OCI-LY7 (cell line): ENCODE data around the gene CNP. TPM values are rescaled to one million over a fixed set of nuclear protein-coding genes. Genes with fewer than 3 reads are reported as not detected.

Experiments used
- BruUV-seq: library from RNA; stranded (reverse); fragments of 400-500 nt; replicated peaks from 2 replicates; lab custom pipeline; 2021; lab: Mats Ljungman, UMichigan
- CTCF ChIA-PET: fragments of 300-600 bp; sonication (Branson Sonifier 250); formaldehyde crosslinking; loops from one replicate; lab custom pipeline; 2022; ENCODE audit warnings: antibody characterized with exemption; ENCODE audit not compliant: unreplicated experiment; lab: Charles Lee
- POLR2A ChIA-PET: fragments of 300-600 bp; sonication (Branson Sonifier 250); formaldehyde crosslinking; loops from one replicate; lab custom pipeline; 2022; ENCODE audit warnings: antibody characterized with exemption; lab: Charles Lee
- DNase-seq: peaks from one replicate; pipeline ENCODE4 v3.0.0-alpha.2; 2015; ENCODE audit warnings: low spot score
- H2AFZ ChIP-seq: fragments of 200-600 bp; sonication (generic), shearing (Covaris generic); 2 replicates; pipeline ENCODE4 v1.6.1; 2014; ENCODE audit warnings: mild to moderate bottlenecking, antibody characterized with exemption, low read length, moderate library complexity
- H3K27ac ChIP-seq: fragments of 200-600 bp; sonication (generic); 2 replicates; pipeline ENCODE4 v1.5.1; 2014; ENCODE audit warnings: mixed run types, low read depth, mild to moderate bottlenecking, moderate library complexity, low read length, inconsistent platforms; ENCODE audit not compliant: poor library complexity, severe bottlenecking
- H3K36me3 ChIP-seq: fragments of 200-600 bp; sonication (generic); 2 replicates; pipeline ENCODE4 v1.6.1; 2014; ENCODE audit warnings: mild to moderate bottlenecking, antibody characterized with exemption, low read length, moderate library complexity, mixed read lengths; ENCODE audit not compliant: insufficient read depth
- H3K4me1 ChIP-seq: fragments of 200-600 bp; sonication (generic); 2 replicates; pipeline ENCODE4 v1.5.1; 2014; ENCODE audit warnings: mild to moderate bottlenecking, low read length; ENCODE audit not compliant: insufficient read depth, poor library complexity, severe bottlenecking
- H3K4me2 ChIP-seq: fragments of 200-600 bp; sonication (generic); 2 replicates; pipeline ENCODE4 v1.6.1; 2014; ENCODE audit warnings: mild to moderate bottlenecking, low read length
- H3K4me3 ChIP-seq: fragments of 200-600 bp; sonication (generic); 2 replicates; pipeline ENCODE4 v1.5.1; 2014; ENCODE audit warnings: mild to moderate bottlenecking, low read depth, low read length; ENCODE audit not compliant: poor library complexity, severe bottlenecking
- H3K79me2 ChIP-seq: fragments of 200-600 bp; sonication (generic); 2 replicates; pipeline ENCODE4 v1.6.1; 2016; ENCODE audit warnings: low read depth, mild to moderate bottlenecking, low read length, moderate library complexity, mixed read lengths; ENCODE audit not compliant: insufficient read depth
- H3K9me2 ChIP-seq: fragments of 200-600 bp; sonication (generic); 2 replicates; pipeline ENCODE4 v1.6.1; 2016; ENCODE audit warnings: mild to moderate bottlenecking, low read length, mixed read lengths; ENCODE audit not compliant: insufficient read depth
- H3K9me3 ChIP-seq: fragments of 200-600 bp; sonication (generic); 2 replicates; pipeline ENCODE4 v1.6.1; 2014; ENCODE audit warnings: mild to moderate bottlenecking, mixed run types, low read length, mixed read lengths
- H4K20me1 ChIP-seq: fragments of 200-600 bp; sonication (generic); 2 replicates; pipeline ENCODE4 v1.6.1; 2014; ENCODE audit warnings: mild to moderate bottlenecking, antibody characterized with exemption, low read length, moderate library complexity, mixed read lengths; ENCODE audit not compliant: insufficient read depth
- CTCF ChIP-seq: fragments of 200-600 bp; sonication (generic); conservative IDR thresholded peaks from 2 replicates; pipeline ENCODE4 v1.5.1; 2014; ENCODE audit warnings: mild to moderate bottlenecking, antibody characterized with exemption, low read length, moderate library complexity, mixed read lengths
- EZH2phosphoT487 ChIP-seq: fragments of 200-600 bp; sonication (generic); IDR thresholded peaks from 2 replicates; pipeline ENCODE4 v1.6.1; 2018; ENCODE audit warnings: low read depth, borderline replicate concordance, mild to moderate bottlenecking, mixed run types, antibody characterized with exemption, low read length, moderate library complexity, mixed read lengths
- intact Hi-C: fragments of 100-400 bp; cut with micrococcal nuclease; formaldehyde crosslinking; loops from one replicate; pipeline ENCODE4 v1.10.0; 2022; ENCODE audit not compliant: unreplicated experiment
- total RNA-seq, 2 experiments: library from RNA; depleted of rRNA in 1 of 2; stranded (reverse); fragments of >200 nt in 1 of 2; shearing (Covaris generic) in 1 of 2; gene quantifications; 2 replicates each; pipeline ENCODE4 v1.2.3, GENCODE V29; 2014 to 2022

Gene CNP
- total RNA-seq, 2 experiments from 2014 or later, result 34.1 to 50.6 TPM

DNA sequence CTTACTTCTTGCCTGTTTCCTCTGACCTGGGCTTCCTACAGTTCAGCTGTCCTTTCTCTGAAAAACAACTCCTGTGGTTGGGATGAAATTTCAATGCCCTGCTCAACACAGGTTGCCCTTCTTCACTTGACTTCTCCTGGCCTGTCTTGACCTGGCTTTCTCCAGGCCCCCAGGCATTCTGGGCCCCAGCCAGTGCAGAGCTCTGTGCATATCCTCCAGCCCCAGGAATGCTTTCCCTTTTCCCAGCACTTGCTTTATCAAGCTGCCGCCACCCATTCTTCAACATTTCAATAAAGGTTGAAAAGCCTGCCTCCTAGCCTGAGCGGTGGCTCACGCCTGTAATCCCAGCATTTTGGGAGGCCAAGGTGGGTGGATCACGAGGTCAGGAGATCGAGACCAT, 25.4 kb upstream of the CNP start:
- H4K20me1 ChIP-seq, result no peaks in the 10 kb centered on the region
- H3K79me2 ChIP-seq, result no peaks in the 10 kb centered on the region
- TF ChIP-seq CTCF (no peak), EZH2phosphoT487 (no peak)
- ChIA-PET CTCF (no interaction called here), POLR2A (no interaction called here)
- BruUV-seq, result no TSS peak
- peaks cover 16% of the 10 kb centered on the region for H3K4me1 ChIP-seq
- intact Hi-C loops, result no loop called here
- no peak overlapping the region for H3K4me2 ChIP-seq
- H3K27ac ChIP-seq, result no peak overlapping the region
- no peak for DNase-seq
- H3K4me3 ChIP-seq, result no peak overlapping the region
- H3K36me3 ChIP-seq, result no peaks in the 10 kb centered on the region
- H3K9me3 ChIP-seq, result no peaks in the 10 kb centered on the region
- no peak overlapping the region for H2AFZ ChIP-seq
- no peaks in the 10 kb centered on the region for H3K9me2 ChIP-seq

GRCh38 chr17:41942626-41943373, 23.8 kb upstream of the CNP start:
- H3K9me3 ChIP-seq, result no peaks in the 10 kb centered on the region
- no peak overlapping the region for H2AFZ ChIP-seq
- H3K4me1 ChIP-seq, result peaks cover 4% of the 10 kb centered on the region
- TF ChIP-seq EZH2phosphoT487 (no peak), CTCF (no peak)
- H3K4me2 ChIP-seq, result no peak overlapping the region
- ChIA-PET POLR2A (no interaction called here), CTCF (no interaction called here)
- H3K9me2 ChIP-seq, result no peaks in the 10 kb centered on the region
- H4K20me1 ChIP-seq, result no peaks in the 10 kb centered on the region
- no peak overlapping the region for H3K4me3 ChIP-seq
- intact Hi-C loops, result no loop called here
- BruUV-seq, result no TSS peak
- H3K36me3 ChIP-seq, result no peaks in the 10 kb centered on the region
- no peak overlapping the region for H3K27ac ChIP-seq
- DNase-seq, result no peak
- H3K79me2 ChIP-seq, result no peaks in the 10 kb centered on the region

DNA sequence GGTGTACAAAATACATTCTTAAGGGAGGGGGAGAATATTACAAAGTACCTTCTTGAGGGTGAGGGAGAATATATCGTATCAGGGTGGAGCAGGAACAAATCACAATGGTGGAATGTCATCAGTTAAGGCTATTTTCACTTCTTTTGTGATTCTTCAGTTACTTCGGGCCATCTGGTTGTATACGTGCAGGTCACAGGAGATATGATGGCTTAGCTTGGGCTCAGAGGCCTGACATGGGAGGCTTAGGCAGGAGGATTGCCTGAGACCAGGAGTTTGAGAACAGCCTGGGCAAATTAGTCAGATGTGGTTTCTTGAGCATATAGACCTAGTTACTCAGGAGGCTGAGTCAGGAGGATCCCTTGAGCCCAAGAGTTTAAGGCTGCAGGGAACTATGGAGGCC, 23.1 kb upstream of the CNP start:
- no TSS peak for BruUV-seq
- H3K27ac ChIP-seq, result no peak overlapping the region
- POLR2A ChIA-PET, result no interaction called here

More for the DNA sequence above, 23.1 kb upstream of the CNP start:
- Histone ChIP-seq H3K4me2 (no peak overlapping the region), H3K4me1 (no peaks in the 10 kb centered on the region), H4K20me1 (no peaks in the 10 kb centered on the region), H3K36me3 (no peaks in the 10 kb centered on the region), H3K9me2 (no peaks in the 10 kb centered on the region), H3K4me3 (no peak overlapping the region), H2AFZ (no peak overlapping the region), H3K79me2 (no peaks in the 10 kb centered on the region), H3K9me3 (no peaks in the 10 kb centered on the region)
- no peak for DNase-seq
- TF ChIP-seq CTCF, result no peak
- no peak for TF ChIP-seq EZH2phosphoT487
- CTCF ChIA-PET, result no interaction called here
- intact Hi-C loops, result no loop called here
